B cell (primary cell): ENCODE measurements around the gene UBE3C.

Experiments
- CTCF ChIP-seq: fragments of 200-600 bp; IDR thresholded peaks from one replicate; pipeline ENCODE4 v1.8.0; 2022; ENCODE audit warnings: antibody characterized with exemption, mild to moderate bottlenecking
- EZH2 ChIP-seq: IDR thresholded peaks from 2 replicates; pipeline ENCODE4 v1.6.1; 2012; ENCODE audit warnings: borderline replicate concordance, low read depth, mild to moderate bottlenecking, moderate library complexity, low read length; ENCODE audit not compliant: insufficient read depth, poor library complexity, severe bottlenecking

- TF ChIP-seq CTCF (no peak), EZH2 (no peak)
Measured at GRCh38 chr7:157238087-157238486, 99.4 kb downstream of the UBE3C start.
